Loucy (cell line): Measurements from ENCODE around the gene TENM4.

Experiments
- H2AFZ ChIP-seq: fragments of 200-600 bp; sonication (generic); 2 replicates; pipeline ENCODE4 v1.6.0; 2016; ENCODE audit warnings: antibody characterized with exemption, mild to moderate bottlenecking, low read length, moderate library complexity
- H3F3A ChIP-seq: fragments of 200-600 bp; 2 replicates; pipeline ENCODE4 v1.6.0; 2016; ENCODE audit warnings: antibody characterized with exemption, low read depth, mild to moderate bottlenecking
- H3K27me3 ChIP-seq: fragments of 200-600 bp; sonication (generic); 2 replicates; pipeline ENCODE4 v1.6.1; 2014; ENCODE audit warnings: low read length, mild to moderate bottlenecking; ENCODE audit not compliant: insufficient read depth, poor library complexity, severe bottlenecking
- H3K36me3 ChIP-seq: fragments of 200-600 bp; sonication (generic); 2 replicates; pipeline ENCODE4 v1.6.1; 2016; ENCODE audit warnings: low read length; ENCODE audit not compliant: insufficient read depth
- H3K4me1 ChIP-seq: fragments of 200-600 bp; sonication (generic); 2 replicates; pipeline ENCODE4 v1.5.1; 2014; ENCODE audit warnings: low read length, mild to moderate bottlenecking; ENCODE audit not compliant: insufficient read depth, poor library complexity, severe bottlenecking
- H3K4me2 ChIP-seq: fragments of 200-600 bp; sonication (generic); 2 replicates; pipeline ENCODE4 v1.6.0; 2014; ENCODE audit warnings: antibody characterized with exemption, low read length, low read depth, mild to moderate bottlenecking; ENCODE audit not compliant: poor library complexity, severe bottlenecking
- H3K4me3 ChIP-seq: fragments of 200-600 bp; sonication (generic); 2 replicates; pipeline ENCODE4 v1.5.1; 2014; ENCODE audit warnings: low read length, mild to moderate bottlenecking, mixed read lengths; ENCODE audit not compliant: poor library complexity, severe bottlenecking
- H3K79me2 ChIP-seq: fragments of 200-600 bp; sonication (generic); 2 replicates; pipeline ENCODE4 v1.6.1; 2014; ENCODE audit warnings: low read length; ENCODE audit not compliant: insufficient read depth
- H3K9ac ChIP-seq: fragments of 200-600 bp; sonication (generic); 2 replicates; pipeline ENCODE4 v1.6.0; 2014; ENCODE audit warnings: mild to moderate bottlenecking, low read depth, low read length, moderate library complexity; ENCODE audit not compliant: poor library complexity, severe bottlenecking
- H3K9me2 ChIP-seq: fragments of 200-600 bp; sonication (generic); replicated peaks from 2 replicates; pipeline ENCODE4 v1.6.1; 2016; ENCODE audit warnings: low read depth, low read length, mixed read lengths
- H3K9me3 ChIP-seq: fragments of 200-600 bp; sonication (generic); 2 replicates; pipeline ENCODE4 v1.6.1; 2014; ENCODE audit warnings: mild to moderate bottlenecking, antibody characterized with exemption, low read length, low read depth; ENCODE audit not compliant: insufficient read depth
- H4K20me1 ChIP-seq: fragments of 200-600 bp; sonication (generic); 2 replicates; pipeline ENCODE4 v1.6.0; 2014; ENCODE audit warnings: antibody characterized with exemption, low read length, mild to moderate bottlenecking; ENCODE audit not compliant: insufficient read depth, poor library complexity, severe bottlenecking
- EZH2phosphoT487 ChIP-seq: fragments of 200-600 bp; IDR thresholded peaks from 2 replicates; pipeline ENCODE4 v1.6.1; 2018; ENCODE audit warnings: antibody characterized with exemption, mild to moderate bottlenecking, moderate library complexity, borderline replicate concordance
- TF ChIP-seq, protein P1 (sequence below): fragments of 200-600 bp; sonication (generic); conservative IDR thresholded peaks from 2 replicates; pipeline ENCODE4 v1.5.1; 2014; ENCODE audit warnings: mild to moderate bottlenecking, antibody characterized with exemption, low read length

The TENM4 gene

DNA sequence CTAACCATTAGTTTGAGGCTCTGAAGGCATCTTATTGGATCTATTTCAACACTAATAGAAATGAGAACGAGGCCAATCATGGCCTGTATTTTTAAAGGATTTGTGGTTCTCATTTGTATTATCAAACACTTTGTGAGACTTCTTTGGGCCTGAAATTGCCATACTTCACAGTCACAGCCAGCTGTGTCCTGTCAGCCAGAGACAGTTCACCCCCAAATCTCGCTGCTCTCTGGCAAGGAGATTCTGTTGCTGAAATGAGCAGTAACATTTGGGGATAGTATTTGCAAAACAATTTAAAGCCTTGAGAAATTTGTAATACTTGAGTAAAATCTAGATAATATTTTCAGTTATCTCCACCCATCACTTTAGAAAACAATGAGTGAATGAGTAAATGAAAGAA lies 26.9 kb upstream of the TENM4 start:
- Histone ChIP-seq H4K20me1 (no peaks in the 10 kb centered on the region), H3K79me2 (no peaks in the 10 kb centered on the region), H3F3A (no peaks in the 10 kb centered on the region), H2AFZ (no peak overlapping the region), H3K4me1 (no peaks in the 10 kb centered on the region), H3K27me3 (no peaks in the 10 kb centered on the region), H3K9ac (no peak overlapping the region), H3K4me3 (no peak overlapping the region), H3K9me2 (no peaks in the 10 kb centered on the region), H3K4me2 (no peak overlapping the region), H3K36me3 (no peaks in the 10 kb centered on the region), H3K9me3 (no peaks in the 10 kb centered on the region)
- TF ChIP-seq, protein P1, sequence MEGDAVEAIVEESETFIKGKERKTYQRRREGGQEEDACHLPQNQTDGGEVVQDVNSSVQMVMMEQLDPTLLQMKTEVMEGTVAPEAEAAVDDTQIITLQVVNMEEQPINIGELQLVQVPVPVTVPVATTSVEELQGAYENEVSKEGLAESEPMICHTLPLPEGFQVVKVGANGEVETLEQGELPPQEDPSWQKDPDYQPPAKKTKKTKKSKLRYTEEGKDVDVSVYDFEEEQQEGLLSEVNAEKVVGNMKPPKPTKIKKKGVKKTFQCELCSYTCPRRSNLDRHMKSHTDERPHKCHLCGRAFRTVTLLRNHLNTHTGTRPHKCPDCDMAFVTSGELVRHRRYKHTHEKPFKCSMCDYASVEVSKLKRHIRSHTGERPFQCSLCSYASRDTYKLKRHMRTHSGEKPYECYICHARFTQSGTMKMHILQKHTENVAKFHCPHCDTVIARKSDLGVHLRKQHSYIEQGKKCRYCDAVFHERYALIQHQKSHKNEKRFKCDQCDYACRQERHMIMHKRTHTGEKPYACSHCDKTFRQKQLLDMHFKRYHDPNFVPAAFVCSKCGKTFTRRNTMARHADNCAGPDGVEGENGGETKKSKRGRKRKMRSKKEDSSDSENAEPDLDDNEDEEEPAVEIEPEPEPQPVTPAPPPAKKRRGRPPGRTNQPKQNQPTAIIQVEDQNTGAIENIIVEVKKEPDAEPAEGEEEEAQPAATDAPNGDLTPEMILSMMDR, result no peak
- TF ChIP-seq EZH2phosphoT487, result no peak

GRCh38 chr11:79466411-79466810 lies 25.6 kb upstream of the TENM4 start:
- no peaks in the 10 kb centered on the region for H3K79me2 ChIP-seq
- no peak overlapping the region for H3K9ac ChIP-seq
- H3K9me3 ChIP-seq, result no peaks in the 10 kb centered on the region
- no peaks in the 10 kb centered on the region for H3K9me2 ChIP-seq
- no peak overlapping the region for H3K4me2 ChIP-seq
- H3F3A ChIP-seq, result no peaks in the 10 kb centered on the region
- no peaks in the 10 kb centered on the region for H3K4me1 ChIP-seq
- no peaks in the 10 kb centered on the region for H3K27me3 ChIP-seq
- no peak overlapping the region for H2AFZ ChIP-seq
- no peak overlapping the region for H3K4me3 ChIP-seq
- H4K20me1 ChIP-seq, result no peaks in the 10 kb centered on the region
- no peaks in the 10 kb centered on the region for H3K36me3 ChIP-seq
- TF ChIP-seq EZH2phosphoT487, result no peak

DNA sequence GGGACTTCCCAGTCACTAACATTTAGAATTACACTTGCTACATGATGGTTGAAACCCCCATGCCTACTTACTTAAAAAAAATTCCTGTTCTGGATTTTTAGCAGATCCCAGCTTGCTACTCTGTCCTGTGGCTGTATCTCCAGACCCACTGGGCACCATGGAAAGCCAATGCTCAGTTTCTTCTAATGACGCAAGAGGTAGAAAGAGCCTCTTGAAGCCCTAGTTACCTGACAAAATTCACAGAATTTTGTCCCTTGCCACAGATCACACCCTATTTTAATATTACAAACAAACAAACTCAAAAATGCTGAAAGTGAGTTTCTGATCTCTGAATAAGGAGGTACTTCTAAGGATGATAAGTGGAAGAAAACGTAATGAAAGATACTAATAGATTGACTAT lies 24.3 kb upstream of the TENM4 start:
- Histone ChIP-seq H3K9me2 (no peaks in the 10 kb centered on the region), H2AFZ (no peak overlapping the region), H3K4me2 (no peak overlapping the region), H3K79me2 (no peaks in the 10 kb centered on the region), H3F3A (no peaks in the 10 kb centered on the region), H3K4me1 (no peaks in the 10 kb centered on the region), H4K20me1 (no peaks in the 10 kb centered on the region), H3K9ac (no peak overlapping the region), H3K27me3 (no peaks in the 10 kb centered on the region), H3K36me3 (no peaks in the 10 kb centered on the region), H3K4me3 (no peak overlapping the region), H3K9me3 (no peaks in the 10 kb centered on the region)
- TF ChIP-seq EZH2phosphoT487, result no peak
- TF ChIP-seq, protein P1, result no peak
